ENCODE data around the gene TBPL2.

GRCh38 chr14:55467307-55467706 is 26.9 kb upstream of the TBPL2 start:
- no peak for TF ChIP-seq CTCF (IDR thresholded peaks at IDR 0.05; ENCODE audit: low read depth, low read length)
- no peak for TF ChIP-seq POLR2A (IDR thresholded peaks at IDR 0.05; ENCODE audit: extremely low read depth, insufficient read length)
- no peak for TF ChIP-seq MAX (IDR thresholded peaks at IDR 0.05; ENCODE audit: low read depth, low read length)
- no peak for TF ChIP-seq MYC (IDR thresholded peaks at IDR 0.05; ENCODE audit: low read depth, low read length)
